SK-N-SH (cell line): Measurements from ENCODE around the gene RABL6.
"Not testable (repeated sequence)": the region's sequence is repeated elsewhere in the genome, so short reads cannot be mapped to it uniquely, and the experiment has no call there.

Experiments
- CHD2 ChIP-seq: fragments of 150-350 bp; IDR thresholded peaks from 2 replicates; pipeline ENCODE4 v1.6.1; 2018; ENCODE audit warnings: low read length; ENCODE audit not compliant: partially characterized antibody
- EP300 ChIP-seq, 2 experiments: IDR thresholded peaks; 2 replicates each; pipeline versions ENCODE4 v1.4.0 to v1.6.1; 2012; ENCODE audit warnings: borderline replicate concordance in 1 of 2, low read depth in 1 of 2, low read length in 1 of 2
- EZH2phosphoT487 ChIP-seq: fragments of 200-600 bp; sonication (generic); IDR thresholded peaks from 2 replicates; pipeline ENCODE4 v1.6.1; 2017; ENCODE audit warnings: low read depth, mixed run types, mild to moderate bottlenecking, antibody characterized with exemption, moderate library complexity, borderline replicate concordance
- MXI1 ChIP-seq: IDR thresholded peaks from 2 replicates; pipeline ENCODE4 v1.6.1; 2012; ENCODE audit warnings: mild to moderate bottlenecking, low read depth, low read length, improper control_type of control experiment
- POLR2AphosphoS5 ChIP-seq: IDR thresholded peaks from 2 replicates; pipeline ENCODE4 v1.6.1; 2012; ENCODE audit warnings: low read depth, low read length
- RAD21 ChIP-seq: IDR thresholded peaks from 2 replicates; pipeline ENCODE4 v1.6.1; 2012; ENCODE audit warnings: mild to moderate bottlenecking, low read length
- TAF1 ChIP-seq: IDR thresholded peaks from 2 replicates; pipeline ENCODE4 v1.6.1; 2012; ENCODE audit warnings: low read depth, mild to moderate bottlenecking, low read length, moderate library complexity, borderline replicate concordance
- TCF12 ChIP-seq: IDR thresholded peaks from 2 replicates; pipeline ENCODE4 v1.4.0; 2012
- TF ChIP-seq, protein P1 (sequence below): fragments of 200-600 bp; sonication (generic); IDR thresholded peaks from 2 replicates; pipeline ENCODE4 v1.6.1; 2017; ENCODE audit warnings: antibody characterized with exemption, mild to moderate bottlenecking, moderate library complexity
- TF ChIP-seq, protein P2 (sequence below): IDR thresholded peaks from 2 replicates; pipeline ENCODE4 v1.4.0; 2012; ENCODE audit warnings: low read depth, borderline replicate concordance
- TF ChIP-seq, protein P3 (sequence below): fragments of 150-350 bp; IDR thresholded peaks from 2 replicates; pipeline ENCODE4 v1.6.1; 2017; ENCODE audit warnings: antibody characterized with exemption, low read length, low read depth, borderline replicate concordance
- TF ChIP-seq, protein P4 (sequence below): IDR thresholded peaks from 2 replicates; pipeline ENCODE4 v1.6.1; 2012; ENCODE audit warnings: mild to moderate bottlenecking, low read depth, low read length, moderate library complexity
- TF ChIP-seq, protein P5 (sequence below): IDR thresholded peaks from 2 replicates; pipeline ENCODE4 v1.4.0; 2012; ENCODE audit warnings: low read depth
- TF ChIP-seq, protein P6 (sequence below): IDR thresholded peaks from 2 replicates; pipeline ENCODE4; 2012

DNA sequence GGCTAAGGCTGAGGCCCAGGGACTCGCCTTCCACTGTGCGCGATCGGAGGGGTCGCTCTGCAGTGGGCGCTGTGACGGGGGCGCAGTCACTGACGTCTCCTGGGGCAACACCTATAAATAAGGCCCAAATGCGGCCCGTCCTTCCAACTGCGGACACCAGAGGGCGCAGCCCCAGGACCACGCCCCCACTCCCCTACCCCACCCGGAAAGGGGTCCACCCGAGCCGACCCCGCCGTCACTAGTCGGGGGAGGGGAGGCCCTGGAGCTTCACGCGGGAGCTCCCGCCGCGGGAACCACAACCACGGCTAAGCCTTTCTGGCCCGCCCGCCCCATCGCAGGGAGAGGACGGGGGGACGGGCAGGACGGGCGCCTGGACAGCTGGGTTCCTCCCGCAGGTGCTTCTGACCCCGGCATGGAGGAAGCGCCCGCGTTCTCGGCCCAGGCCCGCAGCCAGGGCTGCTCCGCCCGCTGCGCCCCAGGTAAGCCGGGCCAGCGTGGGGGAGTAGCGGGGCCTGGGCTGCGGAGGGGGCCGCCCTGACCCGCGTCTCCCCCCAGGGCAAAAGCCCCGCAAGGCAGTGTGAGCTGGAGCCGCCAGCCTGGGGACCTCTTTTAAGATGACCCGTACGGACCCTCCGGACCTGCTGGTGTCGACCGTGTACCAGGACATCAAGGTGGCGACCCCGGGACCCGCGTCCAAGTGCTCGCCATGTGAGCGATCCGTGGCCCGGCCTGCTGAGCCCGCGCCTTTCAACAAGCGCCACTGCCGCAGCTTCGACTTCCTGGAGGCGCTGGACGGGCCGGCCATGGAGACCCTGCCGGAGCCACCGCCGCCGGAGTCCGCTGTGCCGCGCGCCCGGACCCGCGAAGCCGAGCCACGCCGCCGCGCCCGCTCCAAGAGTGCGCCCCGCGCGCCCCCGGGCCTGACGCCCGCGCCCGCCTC lies 36.3 kb downstream of the RABL6 start:
- TF ChIP-seq POLR2AphosphoS5; MXI1; CHD2; RAD21; EZH2phosphoT487; TAF1; EP300 (IDR thresholded peaks at IDR 0.05; ENCODE audit: borderline replicate concordance in 1 of 2, low read depth in 1 of 2, low read length in 1 of 2); TCF12: not testable (repeated sequence)
- TF ChIP-seq, protein P1, sequence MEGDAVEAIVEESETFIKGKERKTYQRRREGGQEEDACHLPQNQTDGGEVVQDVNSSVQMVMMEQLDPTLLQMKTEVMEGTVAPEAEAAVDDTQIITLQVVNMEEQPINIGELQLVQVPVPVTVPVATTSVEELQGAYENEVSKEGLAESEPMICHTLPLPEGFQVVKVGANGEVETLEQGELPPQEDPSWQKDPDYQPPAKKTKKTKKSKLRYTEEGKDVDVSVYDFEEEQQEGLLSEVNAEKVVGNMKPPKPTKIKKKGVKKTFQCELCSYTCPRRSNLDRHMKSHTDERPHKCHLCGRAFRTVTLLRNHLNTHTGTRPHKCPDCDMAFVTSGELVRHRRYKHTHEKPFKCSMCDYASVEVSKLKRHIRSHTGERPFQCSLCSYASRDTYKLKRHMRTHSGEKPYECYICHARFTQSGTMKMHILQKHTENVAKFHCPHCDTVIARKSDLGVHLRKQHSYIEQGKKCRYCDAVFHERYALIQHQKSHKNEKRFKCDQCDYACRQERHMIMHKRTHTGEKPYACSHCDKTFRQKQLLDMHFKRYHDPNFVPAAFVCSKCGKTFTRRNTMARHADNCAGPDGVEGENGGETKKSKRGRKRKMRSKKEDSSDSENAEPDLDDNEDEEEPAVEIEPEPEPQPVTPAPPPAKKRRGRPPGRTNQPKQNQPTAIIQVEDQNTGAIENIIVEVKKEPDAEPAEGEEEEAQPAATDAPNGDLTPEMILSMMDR: peak; percentile 66
- TF ChIP-seq, protein P2, sequence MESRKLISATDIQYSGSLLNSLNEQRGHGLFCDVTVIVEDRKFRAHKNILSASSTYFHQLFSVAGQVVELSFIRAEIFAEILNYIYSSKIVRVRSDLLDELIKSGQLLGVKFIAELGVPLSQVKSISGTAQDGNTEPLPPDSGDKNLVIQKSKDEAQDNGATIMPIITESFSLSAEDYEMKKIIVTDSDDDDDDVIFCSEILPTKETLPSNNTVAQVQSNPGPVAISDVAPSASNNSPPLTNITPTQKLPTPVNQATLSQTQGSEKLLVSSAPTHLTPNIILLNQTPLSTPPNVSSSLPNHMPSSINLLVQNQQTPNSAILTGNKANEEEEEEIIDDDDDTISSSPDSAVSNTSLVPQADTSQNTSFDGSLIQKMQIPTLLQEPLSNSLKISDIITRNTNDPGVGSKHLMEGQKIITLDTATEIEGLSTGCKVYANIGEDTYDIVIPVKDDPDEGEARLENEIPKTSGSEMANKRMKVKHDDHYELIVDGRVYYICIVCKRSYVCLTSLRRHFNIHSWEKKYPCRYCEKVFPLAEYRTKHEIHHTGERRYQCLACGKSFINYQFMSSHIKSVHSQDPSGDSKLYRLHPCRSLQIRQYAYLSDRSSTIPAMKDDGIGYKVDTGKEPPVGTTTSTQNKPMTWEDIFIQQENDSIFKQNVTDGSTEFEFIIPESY: not testable (repeated sequence)
- TF ChIP-seq, protein P3, sequence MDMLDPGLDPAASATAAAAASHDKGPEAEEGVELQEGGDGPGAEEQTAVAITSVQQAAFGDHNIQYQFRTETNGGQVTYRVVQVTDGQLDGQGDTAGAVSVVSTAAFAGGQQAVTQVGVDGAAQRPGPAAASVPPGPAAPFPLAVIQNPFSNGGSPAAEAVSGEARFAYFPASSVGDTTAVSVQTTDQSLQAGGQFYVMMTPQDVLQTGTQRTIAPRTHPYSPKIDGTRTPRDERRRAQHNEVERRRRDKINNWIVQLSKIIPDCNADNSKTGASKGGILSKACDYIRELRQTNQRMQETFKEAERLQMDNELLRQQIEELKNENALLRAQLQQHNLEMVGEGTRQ: not testable (repeated sequence)
- TF ChIP-seq, protein P4, sequence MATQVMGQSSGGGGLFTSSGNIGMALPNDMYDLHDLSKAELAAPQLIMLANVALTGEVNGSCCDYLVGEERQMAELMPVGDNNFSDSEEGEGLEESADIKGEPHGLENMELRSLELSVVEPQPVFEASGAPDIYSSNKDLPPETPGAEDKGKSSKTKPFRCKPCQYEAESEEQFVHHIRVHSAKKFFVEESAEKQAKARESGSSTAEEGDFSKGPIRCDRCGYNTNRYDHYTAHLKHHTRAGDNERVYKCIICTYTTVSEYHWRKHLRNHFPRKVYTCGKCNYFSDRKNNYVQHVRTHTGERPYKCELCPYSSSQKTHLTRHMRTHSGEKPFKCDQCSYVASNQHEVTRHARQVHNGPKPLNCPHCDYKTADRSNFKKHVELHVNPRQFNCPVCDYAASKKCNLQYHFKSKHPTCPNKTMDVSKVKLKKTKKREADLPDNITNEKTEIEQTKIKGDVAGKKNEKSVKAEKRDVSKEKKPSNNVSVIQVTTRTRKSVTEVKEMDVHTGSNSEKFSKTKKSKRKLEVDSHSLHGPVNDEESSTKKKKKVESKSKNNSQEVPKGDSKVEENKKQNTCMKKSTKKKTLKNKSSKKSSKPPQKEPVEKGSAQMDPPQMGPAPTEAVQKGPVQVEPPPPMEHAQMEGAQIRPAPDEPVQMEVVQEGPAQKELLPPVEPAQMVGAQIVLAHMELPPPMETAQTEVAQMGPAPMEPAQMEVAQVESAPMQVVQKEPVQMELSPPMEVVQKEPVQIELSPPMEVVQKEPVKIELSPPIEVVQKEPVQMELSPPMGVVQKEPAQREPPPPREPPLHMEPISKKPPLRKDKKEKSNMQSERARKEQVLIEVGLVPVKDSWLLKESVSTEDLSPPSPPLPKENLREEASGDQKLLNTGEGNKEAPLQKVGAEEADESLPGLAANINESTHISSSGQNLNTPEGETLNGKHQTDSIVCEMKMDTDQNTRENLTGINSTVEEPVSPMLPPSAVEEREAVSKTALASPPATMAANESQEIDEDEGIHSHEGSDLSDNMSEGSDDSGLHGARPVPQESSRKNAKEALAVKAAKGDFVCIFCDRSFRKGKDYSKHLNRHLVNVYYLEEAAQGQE: not testable (repeated sequence)
- TF ChIP-seq, protein P5, sequence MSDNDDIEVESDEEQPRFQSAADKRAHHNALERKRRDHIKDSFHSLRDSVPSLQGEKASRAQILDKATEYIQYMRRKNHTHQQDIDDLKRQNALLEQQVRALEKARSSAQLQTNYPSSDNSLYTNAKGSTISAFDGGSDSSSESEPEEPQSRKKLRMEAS: not testable (repeated sequence)
- TF ChIP-seq, protein P6, sequence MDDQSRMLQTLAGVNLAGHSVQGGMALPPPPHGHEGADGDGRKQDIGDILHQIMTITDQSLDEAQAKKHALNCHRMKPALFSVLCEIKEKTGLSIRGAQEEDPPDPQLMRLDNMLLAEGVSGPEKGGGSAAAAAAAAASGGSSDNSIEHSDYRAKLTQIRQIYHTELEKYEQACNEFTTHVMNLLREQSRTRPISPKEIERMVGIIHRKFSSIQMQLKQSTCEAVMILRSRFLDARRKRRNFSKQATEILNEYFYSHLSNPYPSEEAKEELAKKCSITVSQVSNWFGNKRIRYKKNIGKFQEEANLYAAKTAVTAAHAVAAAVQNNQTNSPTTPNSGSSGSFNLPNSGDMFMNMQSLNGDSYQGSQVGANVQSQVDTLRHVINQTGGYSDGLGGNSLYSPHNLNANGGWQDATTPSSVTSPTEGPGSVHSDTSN: not testable (repeated sequence)
